Thoracic aorta (tissue), 2 donors: ENCODE measurements around the gene C1D. TPM values are rescaled to one million over a fixed set of nuclear protein-coding genes. Genes with fewer than 3 reads are reported as not detected.

Source experiments
- ATAC-seq: fragments of 150-250 bp; one replicate; pipeline ENCODE4 v1.8.0; 2017; ENCODE audit warnings: low read depth; ENCODE audit not compliant: insufficient number of reproducible peaks, low FRiP score
- DNase-seq: peaks from one replicate; pipeline ENCODE4 v3.0.0-alpha.2; 2020; ENCODE audit warnings: low spot score
- H3K27ac ChIP-seq, 2 donors: fragments of 200-600 bp; sonication (generic); 1 replicate in 1 of 2; 2 replicates in 1 of 2; pipeline ENCODE4 v1.5.1; 2016; ENCODE audit warnings: mild to moderate bottlenecking in 2 of 2, moderate library complexity in 2 of 2
- H3K27me3 ChIP-seq: fragments of 200-600 bp; sonication (generic); replicated peaks from 2 replicates; pipeline ENCODE4 v1.6.0; 2016; ENCODE audit warnings: mild to moderate bottlenecking; ENCODE audit not compliant: insufficient read depth
- H3K36me3 ChIP-seq: fragments of 200-600 bp; sonication (generic); one replicate; pipeline ENCODE4 v1.5.1; 2016
- H3K4me1 ChIP-seq, 2 donors: fragments of 200-600 bp; sonication (generic); 1 replicate in 1 of 2; 2 replicates in 1 of 2; pipeline versions ENCODE4 v1.5.1 to v1.6.0; 2016; ENCODE audit warnings: low read depth in 2 of 2, mild to moderate bottlenecking in 1 of 2; ENCODE audit not compliant: control insufficient read depth in 1 of 2
- H3K4me3 ChIP-seq: fragments of 200-600 bp; sonication (generic); 2 replicates; pipeline ENCODE4 v1.5.1; 2016; ENCODE audit warnings: mild to moderate bottlenecking
- H3K9me3 ChIP-seq: fragments of 200-600 bp; sonication (generic); 2 replicates; pipeline ENCODE4 v1.5.1; 2016
- total RNA-seq, 2 donors: library from RNA; depleted of rRNA; stranded (reverse); fragments of >200 nt; gene quantifications; one replicate each; pipeline versions ENCODE4 v1.1.0 to v1.2.3, GENCODE V29; 2016
- TF ChIP-seq, protein P1 (sequence below): fragments of 200-600 bp; sonication (generic); IDR thresholded peaks from one replicate; pipeline ENCODE4 v1.5.1; 2019; ENCODE audit warnings: antibody characterized with exemption

Gene C1D, protein sequence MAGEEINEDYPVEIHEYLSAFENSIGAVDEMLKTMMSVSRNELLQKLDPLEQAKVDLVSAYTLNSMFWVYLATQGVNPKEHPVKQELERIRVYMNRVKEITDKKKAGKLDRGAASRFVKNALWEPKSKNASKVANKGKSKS
- total RNA-seq, result 10 to 100 TPM; 11.9 to 12.1 TPM

DNA sequence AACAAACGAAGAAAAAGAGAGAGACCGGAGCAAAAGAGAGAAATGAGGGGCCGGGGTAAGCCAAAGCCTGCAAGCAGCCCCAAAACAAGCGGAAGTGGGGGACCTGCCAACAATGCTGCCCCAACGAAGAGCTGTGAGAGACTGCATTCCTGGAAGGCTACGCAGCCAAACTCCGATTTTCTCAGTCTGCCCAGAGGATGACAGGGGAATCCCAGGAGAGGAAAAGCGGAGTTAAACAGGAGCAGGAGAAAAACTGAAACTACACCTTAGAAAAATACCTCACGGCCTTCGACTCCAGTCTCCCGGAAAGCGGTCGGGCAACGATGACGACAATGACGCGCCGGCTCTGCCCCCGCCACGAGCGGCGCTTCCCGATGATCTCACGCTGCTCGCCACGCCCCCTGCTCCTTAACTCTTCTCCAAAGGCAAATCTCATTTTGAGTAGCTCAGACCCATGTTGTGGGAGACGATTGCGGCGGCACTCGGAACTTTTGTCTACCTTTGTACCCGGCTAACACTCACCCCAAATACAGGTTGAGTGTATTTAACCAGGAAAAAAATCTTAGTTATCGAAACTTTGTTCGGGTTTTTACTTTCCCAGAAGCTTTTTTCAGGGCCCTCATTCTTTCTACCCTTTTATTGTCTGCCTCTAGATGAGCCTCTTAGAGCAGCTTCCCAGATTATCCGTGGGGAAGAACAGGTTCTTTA lies at the start of gene C1D:
TSS of gene C1D (minus strand) at position 325 of the 708 bp plus-strand sequence. CDS start 15,694 bp downstream, outside the sequence.
- H3K27me3 ChIP-seq, result no peaks in the 10 kb centered on the region
- DNase-seq (peak; percentile 85), ATAC-seq (peak; percentile 99)
- H3K27ac ChIP-seq, result peak within 1 kb of the TSS; percentile 79 to 85
- peaks cover 17 to 32% of the 10 kb centered on the region in 2 donors for H3K4me1 ChIP-seq
- TF ChIP-seq, protein P1, sequence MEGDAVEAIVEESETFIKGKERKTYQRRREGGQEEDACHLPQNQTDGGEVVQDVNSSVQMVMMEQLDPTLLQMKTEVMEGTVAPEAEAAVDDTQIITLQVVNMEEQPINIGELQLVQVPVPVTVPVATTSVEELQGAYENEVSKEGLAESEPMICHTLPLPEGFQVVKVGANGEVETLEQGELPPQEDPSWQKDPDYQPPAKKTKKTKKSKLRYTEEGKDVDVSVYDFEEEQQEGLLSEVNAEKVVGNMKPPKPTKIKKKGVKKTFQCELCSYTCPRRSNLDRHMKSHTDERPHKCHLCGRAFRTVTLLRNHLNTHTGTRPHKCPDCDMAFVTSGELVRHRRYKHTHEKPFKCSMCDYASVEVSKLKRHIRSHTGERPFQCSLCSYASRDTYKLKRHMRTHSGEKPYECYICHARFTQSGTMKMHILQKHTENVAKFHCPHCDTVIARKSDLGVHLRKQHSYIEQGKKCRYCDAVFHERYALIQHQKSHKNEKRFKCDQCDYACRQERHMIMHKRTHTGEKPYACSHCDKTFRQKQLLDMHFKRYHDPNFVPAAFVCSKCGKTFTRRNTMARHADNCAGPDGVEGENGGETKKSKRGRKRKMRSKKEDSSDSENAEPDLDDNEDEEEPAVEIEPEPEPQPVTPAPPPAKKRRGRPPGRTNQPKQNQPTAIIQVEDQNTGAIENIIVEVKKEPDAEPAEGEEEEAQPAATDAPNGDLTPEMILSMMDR, result no peak
- no peaks in the 10 kb centered on the region for H3K9me3 ChIP-seq
- H3K36me3 ChIP-seq, result no peaks in the 10 kb centered on the region
- peak within 1 kb of the TSS; percentile 90 for H3K4me3 ChIP-seq

- H3K36me3 ChIP-seq, result no peaks in the 10 kb centered on the region
- no peaks in the 10 kb centered on the region for H3K4me1 ChIP-seq
- no peaks in the 10 kb centered on the region for H3K27me3 ChIP-seq
- TF ChIP-seq, protein P1, result no peak
- DNase-seq, result no peak
- no peaks in the 10 kb centered on the region for H3K9me3 ChIP-seq
- H3K27ac ChIP-seq, result no peak overlapping the region
- no peak for ATAC-seq
- H3K4me3 ChIP-seq, result no peak overlapping the region
Observed at GRCh38 chr2:68110102-68110501, 47.3 kb upstream of the C1D start.

- ATAC-seq (no peak), DNase-seq (no peak)
- Histone ChIP-seq H3K4me3 (no peak overlapping the region), H3K4me1 (no peaks in the 10 kb centered on the region), H3K36me3 (no peaks in the 10 kb centered on the region), H3K27ac (no peak overlapping the region), H3K27me3 (no peaks in the 10 kb centered on the region), H3K9me3 (no peaks in the 10 kb centered on the region)
- TF ChIP-seq, protein P1, result no peak
Observed at GRCh38 chr2:68108120-68108519, 45.3 kb upstream of the C1D start.

DNA sequence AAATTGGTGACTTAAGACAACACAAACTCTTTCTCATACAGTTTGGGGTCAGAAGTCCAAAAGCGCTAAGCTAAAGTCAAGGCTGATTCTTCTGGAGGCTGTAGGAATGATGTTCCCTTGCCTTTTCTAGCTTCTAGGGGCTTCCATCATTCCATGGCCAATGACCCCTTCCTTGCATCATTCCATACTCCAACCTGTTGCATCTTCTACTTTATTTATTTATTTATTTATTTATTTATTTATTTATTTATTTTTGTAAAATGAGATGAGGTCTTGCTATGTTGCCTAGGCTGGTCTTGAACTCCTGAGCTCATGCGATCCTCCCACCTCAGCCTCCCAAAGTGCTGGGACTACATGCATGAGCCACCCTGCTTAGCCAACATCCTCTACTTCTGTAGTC lies 44.7 kb upstream of the C1D start:
- H3K9me3 ChIP-seq, result no peaks in the 10 kb centered on the region
- TF ChIP-seq, protein P1, result no peak
- H3K27ac ChIP-seq, result no peak overlapping the region
- no peak for DNase-seq
- H3K27me3 ChIP-seq, result no peaks in the 10 kb centered on the region
- H3K4me1 ChIP-seq, result no peaks in the 10 kb centered on the region
- ATAC-seq, result no peak
- no peaks in the 10 kb centered on the region for H3K36me3 ChIP-seq
- no peak overlapping the region for H3K4me3 ChIP-seq

DNA sequence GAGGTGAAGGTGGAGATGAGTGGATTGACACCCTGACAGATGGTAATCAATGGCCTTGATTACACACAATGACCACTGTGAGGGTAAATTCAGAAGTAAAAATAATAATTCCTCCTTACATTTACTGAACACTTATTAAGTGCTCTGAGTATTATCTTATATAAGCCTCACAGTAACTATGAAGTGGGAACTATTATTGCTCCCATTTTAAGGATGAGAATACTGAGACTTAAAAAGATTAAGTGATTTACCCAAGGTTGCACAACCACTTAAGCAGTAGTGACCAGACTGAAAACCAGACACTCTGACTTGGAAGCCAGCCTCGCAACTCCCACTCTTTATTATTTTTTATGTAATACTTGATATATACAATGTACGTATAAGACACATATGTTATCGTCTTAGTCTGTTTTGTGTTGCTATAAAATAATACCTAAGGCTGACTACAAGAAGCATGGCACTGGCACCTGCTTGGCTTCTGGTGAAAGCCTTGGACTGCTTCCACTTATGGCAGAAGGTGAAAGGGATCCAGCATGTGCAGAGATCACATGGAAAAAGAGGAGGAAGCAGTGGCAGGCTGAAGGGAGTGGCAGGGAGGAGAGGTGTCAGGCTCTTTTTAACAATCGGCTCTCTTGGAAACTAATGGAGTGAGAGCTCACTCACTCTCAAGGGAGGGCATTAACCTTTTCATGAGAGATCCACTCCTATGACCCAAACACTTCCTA lies 41.5 kb upstream of the C1D start:
- TF ChIP-seq, protein P1, result no peak
- ATAC-seq (no peak), DNase-seq (no peak)
- H3K9me3 ChIP-seq, result no peaks in the 10 kb centered on the region
- H3K36me3 ChIP-seq, result no peaks in the 10 kb centered on the region
- H3K27ac ChIP-seq, result no peak overlapping the region
- H3K4me3 ChIP-seq, result no peak overlapping the region
- no peaks in the 10 kb centered on the region for H3K27me3 ChIP-seq
- H3K4me1 ChIP-seq, result no peaks in the 10 kb centered on the region
